SK-N-SH (cell line): ENCODE results near the gene MEPCE.

ENCODE experiments used
- CHD2 ChIP-seq: fragments of 150-350 bp; IDR thresholded peaks from 2 replicates; pipeline ENCODE4 v1.6.1; 2018; ENCODE audit warnings: low read length; ENCODE audit not compliant: partially characterized antibody
- JUND ChIP-seq: IDR thresholded peaks from 2 replicates; pipeline ENCODE4 v1.4.0; 2012
- SMC3 ChIP-seq: IDR thresholded peaks from 2 replicates; pipeline ENCODE4 v1.6.1; 2012; ENCODE audit warnings: low read depth, low read length, improper control_type of control experiment
- TAF1 ChIP-seq: IDR thresholded peaks from 2 replicates; pipeline ENCODE4 v1.6.1; 2012; ENCODE audit warnings: low read depth, mild to moderate bottlenecking, low read length, moderate library complexity, borderline replicate concordance
- TF ChIP-seq, protein P1 (sequence below): fragments of 200-600 bp; sonication (generic); IDR thresholded peaks from 2 replicates; pipeline ENCODE4 v1.6.1; 2017; ENCODE audit warnings: antibody characterized with exemption, mild to moderate bottlenecking, moderate library complexity

DNA sequence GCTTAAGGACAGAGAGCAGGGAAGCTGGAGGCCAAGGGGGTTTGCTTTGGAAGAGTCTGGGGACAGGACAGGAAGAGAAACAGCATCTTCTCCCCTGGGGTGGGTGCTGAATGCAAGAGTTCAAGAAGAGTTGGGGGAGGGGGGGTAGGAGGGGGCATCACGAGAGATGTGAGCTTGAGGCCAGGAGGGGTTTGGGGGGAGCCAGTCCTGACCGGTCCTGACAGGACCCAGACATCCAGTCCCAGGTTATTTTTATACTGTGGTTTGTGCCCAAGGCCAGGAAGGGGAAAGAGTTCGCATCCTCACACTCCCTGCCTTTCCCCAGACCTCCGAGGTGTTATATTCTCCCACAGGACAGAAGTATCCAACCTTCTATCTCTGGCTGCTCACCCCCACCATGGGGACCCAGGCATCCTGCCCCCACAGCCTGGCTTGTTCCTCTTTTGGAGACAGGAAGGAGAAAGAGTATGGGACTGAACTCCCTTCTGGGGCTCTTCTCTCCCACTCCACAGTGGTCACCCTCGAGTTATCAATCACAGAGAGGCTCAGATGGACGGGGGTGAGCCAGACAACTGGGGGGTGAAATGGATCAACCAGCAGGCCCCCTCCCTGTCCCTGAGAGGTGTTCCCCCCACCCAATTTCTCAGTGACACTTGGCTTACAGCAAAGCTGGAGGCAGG lies 46.6 kb downstream of the MEPCE start:
- TF ChIP-seq, protein P1, sequence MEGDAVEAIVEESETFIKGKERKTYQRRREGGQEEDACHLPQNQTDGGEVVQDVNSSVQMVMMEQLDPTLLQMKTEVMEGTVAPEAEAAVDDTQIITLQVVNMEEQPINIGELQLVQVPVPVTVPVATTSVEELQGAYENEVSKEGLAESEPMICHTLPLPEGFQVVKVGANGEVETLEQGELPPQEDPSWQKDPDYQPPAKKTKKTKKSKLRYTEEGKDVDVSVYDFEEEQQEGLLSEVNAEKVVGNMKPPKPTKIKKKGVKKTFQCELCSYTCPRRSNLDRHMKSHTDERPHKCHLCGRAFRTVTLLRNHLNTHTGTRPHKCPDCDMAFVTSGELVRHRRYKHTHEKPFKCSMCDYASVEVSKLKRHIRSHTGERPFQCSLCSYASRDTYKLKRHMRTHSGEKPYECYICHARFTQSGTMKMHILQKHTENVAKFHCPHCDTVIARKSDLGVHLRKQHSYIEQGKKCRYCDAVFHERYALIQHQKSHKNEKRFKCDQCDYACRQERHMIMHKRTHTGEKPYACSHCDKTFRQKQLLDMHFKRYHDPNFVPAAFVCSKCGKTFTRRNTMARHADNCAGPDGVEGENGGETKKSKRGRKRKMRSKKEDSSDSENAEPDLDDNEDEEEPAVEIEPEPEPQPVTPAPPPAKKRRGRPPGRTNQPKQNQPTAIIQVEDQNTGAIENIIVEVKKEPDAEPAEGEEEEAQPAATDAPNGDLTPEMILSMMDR: no peak
- TF ChIP-seq TAF1 (no peak), SMC3 (no peak), JUND (no peak), CHD2 (no peak)
